SK-N-SH (cell line): Measurements from ENCODE around the gene VEGFB.

Experiments
- CTCF ChIP-seq: fragments of 200-600 bp; sonication (generic); IDR thresholded peaks from 2 replicates; pipeline ENCODE4 v1.6.1; 2017; ENCODE audit warnings: antibody characterized with exemption, mild to moderate bottlenecking, moderate library complexity
- EP300 ChIP-seq, 2 experiments: IDR thresholded peaks; 2 replicates each; pipeline versions ENCODE4 v1.4.0 to v1.6.1; 2012; ENCODE audit warnings: borderline replicate concordance in 1 of 2, low read depth in 1 of 2, low read length in 1 of 2
- EZH2phosphoT487 ChIP-seq: fragments of 200-600 bp; sonication (generic); IDR thresholded peaks from 2 replicates; pipeline ENCODE4 v1.6.1; 2017; ENCODE audit warnings: low read depth, mixed run types, mild to moderate bottlenecking, antibody characterized with exemption, moderate library complexity, borderline replicate concordance
- MXI1 ChIP-seq: IDR thresholded peaks from 2 replicates; pipeline ENCODE4 v1.6.1; 2012; ENCODE audit warnings: mild to moderate bottlenecking, low read depth, low read length, improper control_type of control experiment
- NRF1 ChIP-seq: IDR thresholded peaks from 2 replicates; pipeline ENCODE4 v1.6.1; 2012; ENCODE audit warnings: low read depth, mild to moderate bottlenecking, low read length
- RAD21 ChIP-seq: IDR thresholded peaks from 2 replicates; pipeline ENCODE4 v1.6.1; 2012; ENCODE audit warnings: mild to moderate bottlenecking, low read length
- RFX5 ChIP-seq: IDR thresholded peaks from 2 replicates; pipeline ENCODE4 v1.6.1; 2012; ENCODE audit warnings: mild to moderate bottlenecking, improper control_type of control experiment, low read length
- SMC3 ChIP-seq: IDR thresholded peaks from 2 replicates; pipeline ENCODE4 v1.6.1; 2012; ENCODE audit warnings: low read depth, low read length, improper control_type of control experiment
- USF2 ChIP-seq: fragments of 150-350 bp; IDR thresholded peaks from 2 replicates; pipeline ENCODE4 v1.6.1; 2017; ENCODE audit warnings: antibody characterized with exemption, low read length, low read depth, borderline replicate concordance

- TF ChIP-seq CTCF, result no peak
- no peak for TF ChIP-seq USF2
- TF ChIP-seq MXI1, result no peak
- no peak for TF ChIP-seq SMC3
- no peak for TF ChIP-seq RFX5
- TF ChIP-seq NRF1, result no peak
- no peak for TF ChIP-seq EP300 (IDR thresholded peaks at IDR 0.05; ENCODE audit: borderline replicate concordance in 1 of 2, low read depth in 1 of 2, low read length in 1 of 2)
- no peak for TF ChIP-seq RAD21
- no peak for TF ChIP-seq EZH2phosphoT487
Observed at GRCh38 chr11:64262271-64263002, 28.1 kb downstream of the VEGFB start.
